ENCODE measurements around the gene IL17REL. TPM values are rescaled to one million over a fixed set of nuclear protein-coding genes. Genes with fewer than 3 reads are reported as not detected.
A peak's percentile ranks its signal among the peaks of the same experiment; 100 is the strongest.

IL17REL gene
- total and polyA plus RNA-seq, 2 of the 13 experiments (the other 11 are each of a cell fraction or from before 2014, with no cell fraction given) = not detected

DNA sequence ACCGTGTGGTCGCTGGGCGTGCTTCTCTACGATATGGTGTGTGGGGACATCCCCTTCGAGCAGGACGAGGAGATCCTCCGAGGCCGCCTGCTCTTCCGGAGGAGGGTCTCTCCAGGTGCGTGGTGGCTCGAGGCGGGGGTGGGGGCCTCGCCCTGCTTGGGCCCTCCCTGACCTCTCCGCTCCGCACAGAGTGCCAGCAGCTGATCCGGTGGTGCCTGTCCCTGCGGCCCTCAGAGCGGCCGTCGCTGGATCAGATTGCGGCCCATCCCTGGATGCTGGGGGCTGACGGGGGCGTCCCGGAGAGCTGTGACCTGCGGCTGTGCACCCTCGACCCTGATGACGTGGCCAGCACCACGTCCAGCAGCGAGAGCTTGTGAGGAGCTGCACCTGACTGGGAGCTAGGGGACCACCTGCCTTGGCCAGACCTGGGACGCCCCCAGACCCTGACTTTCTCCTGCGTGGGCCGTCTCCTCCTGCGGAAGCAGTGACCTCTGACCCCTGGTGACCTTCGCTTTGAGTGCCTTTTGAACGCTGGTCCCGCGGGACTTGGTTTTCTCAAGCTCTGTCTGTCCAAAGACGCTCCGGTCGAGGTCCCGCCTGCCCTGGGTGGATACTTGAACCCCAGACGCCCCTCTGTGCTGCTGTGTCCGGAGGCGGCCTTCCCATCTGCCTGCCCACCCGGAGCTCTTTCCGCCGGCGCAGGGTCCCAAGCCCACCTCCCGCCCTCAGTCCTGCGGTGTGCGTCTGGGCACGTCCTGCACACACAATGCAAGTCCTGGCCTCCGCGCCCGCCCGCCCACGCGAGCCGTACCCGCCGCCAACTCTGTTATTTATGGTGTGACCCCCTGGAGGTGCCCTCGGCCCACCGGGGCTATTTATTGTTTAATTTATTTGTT lies 49.6 kb downstream of the IL17REL start (continued):
- TF ChIP-seq, protein P1, sequence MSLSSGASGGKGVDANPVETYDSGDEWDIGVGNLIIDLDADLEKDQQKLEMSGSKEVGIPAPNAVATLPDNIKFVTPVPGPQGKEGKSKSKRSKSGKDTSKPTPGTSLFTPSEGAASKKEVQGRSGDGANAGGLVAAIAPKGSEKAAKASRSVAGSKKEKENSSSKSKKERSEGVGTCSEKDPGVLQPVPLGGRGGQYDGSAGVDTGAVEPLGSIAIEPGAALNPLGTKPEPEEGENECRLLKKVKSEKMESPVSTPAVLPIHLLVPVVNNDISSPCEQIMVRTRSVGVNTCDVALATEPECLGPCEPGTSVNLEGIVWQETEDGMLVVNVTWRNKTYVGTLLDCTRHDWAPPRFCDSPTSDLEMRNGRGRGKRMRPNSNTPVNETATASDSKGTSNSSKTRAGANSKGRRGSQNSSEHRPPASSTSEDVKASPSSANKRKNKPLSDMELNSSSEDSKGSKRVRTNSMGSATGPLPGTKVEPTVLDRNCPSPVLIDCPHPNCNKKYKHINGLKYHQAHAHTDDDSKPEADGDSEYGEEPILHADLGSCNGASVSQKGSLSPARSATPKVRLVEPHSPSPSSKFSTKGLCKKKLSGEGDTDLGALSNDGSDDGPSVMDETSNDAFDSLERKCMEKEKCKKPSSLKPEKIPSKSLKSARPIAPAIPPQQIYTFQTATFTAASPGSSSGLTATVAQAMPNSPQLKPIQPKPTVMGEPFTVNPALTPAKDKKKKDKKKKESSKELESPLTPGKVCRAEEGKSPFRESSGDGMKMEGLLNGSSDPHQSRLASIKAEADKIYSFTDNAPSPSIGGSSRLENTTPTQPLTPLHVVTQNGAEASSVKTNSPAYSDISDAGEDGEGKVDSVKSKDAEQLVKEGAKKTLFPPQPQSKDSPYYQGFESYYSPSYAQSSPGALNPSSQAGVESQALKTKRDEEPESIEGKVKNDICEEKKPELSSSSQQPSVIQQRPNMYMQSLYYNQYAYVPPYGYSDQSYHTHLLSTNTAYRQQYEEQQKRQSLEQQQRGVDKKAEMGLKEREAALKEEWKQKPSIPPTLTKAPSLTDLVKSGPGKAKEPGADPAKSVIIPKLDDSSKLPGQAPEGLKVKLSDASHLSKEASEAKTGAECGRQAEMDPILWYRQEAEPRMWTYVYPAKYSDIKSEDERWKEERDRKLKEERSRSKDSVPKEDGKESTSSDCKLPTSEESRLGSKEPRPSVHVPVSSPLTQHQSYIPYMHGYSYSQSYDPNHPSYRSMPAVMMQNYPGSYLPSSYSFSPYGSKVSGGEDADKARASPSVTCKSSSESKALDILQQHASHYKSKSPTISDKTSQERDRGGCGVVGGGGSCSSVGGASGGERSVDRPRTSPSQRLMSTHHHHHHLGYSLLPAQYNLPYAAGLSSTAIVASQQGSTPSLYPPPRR (CRISPR knock-in tag; IDR thresholded peaks at IDR 0.05; ENCODE audit: borderline replicate concordance) = 0 out of 2 replicates have a peak, but pooled peaks have one; percentile 15
- no peak for TF ChIP-seq BCL6 (CRISPR knock-in tag; IDR thresholded peaks at IDR 0.05)
- TF ChIP-seq, protein P2, sequence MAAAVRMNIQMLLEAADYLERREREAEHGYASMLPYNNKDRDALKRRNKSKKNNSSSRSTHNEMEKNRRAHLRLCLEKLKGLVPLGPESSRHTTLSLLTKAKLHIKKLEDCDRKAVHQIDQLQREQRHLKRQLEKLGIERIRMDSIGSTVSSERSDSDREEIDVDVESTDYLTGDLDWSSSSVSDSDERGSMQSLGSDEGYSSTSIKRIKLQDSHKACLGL (CRISPR knock-in tag; IDR thresholded peaks at IDR 0.05) = peak; percentile 72; the same call in 1 of the 2 replicates
- no peak for TF ChIP-seq TBX3 (IDR thresholded peaks at IDR 0.05; ENCODE audit: borderline replicate concordance)
- no peak for TF ChIP-seq RORA (CRISPR knock-in tag; IDR thresholded peaks at IDR 0.05)
- TF ChIP-seq, protein P3, sequence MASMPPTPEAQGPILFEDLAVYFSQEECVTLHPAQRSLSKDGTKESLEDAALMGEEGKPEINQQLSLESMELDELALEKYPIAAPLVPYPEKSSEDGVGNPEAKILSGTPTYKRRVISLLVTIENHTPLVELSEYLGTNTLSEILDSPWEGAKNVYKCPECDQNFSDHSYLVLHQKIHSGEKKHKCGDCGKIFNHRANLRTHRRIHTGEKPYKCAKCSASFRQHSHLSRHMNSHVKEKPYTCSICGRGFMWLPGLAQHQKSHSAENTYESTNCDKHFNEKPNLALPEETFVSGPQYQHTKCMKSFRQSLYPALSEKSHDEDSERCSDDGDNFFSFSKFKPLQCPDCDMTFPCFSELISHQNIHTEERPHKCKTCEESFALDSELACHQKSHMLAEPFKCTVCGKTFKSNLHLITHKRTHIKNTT (CRISPR knock-in tag; IDR thresholded peaks at IDR 0.05) = no peak
- TF ChIP-seq, protein P4, sequence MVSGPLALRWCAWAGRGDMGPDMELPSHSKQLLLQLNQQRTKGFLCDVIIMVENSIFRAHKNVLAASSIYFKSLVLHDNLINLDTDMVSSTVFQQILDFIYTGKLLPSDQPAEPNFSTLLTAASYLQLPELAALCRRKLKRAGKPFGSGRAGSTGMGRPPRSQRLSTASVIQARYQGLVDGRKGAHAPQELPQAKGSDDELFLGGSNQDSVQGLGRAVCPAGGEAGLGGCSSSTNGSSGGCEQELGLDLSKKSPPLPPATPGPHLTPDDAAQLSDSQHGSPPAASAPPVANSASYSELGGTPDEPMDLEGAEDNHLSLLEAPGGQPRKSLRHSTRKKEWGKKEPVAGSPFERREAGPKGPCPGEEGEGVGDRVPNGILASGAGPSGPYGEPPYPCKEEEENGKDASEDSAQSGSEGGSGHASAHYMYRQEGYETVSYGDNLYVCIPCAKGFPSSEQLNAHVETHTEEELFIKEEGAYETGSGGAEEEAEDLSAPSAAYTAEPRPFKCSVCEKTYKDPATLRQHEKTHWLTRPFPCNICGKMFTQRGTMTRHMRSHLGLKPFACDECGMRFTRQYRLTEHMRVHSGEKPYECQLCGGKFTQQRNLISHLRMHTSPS (CRISPR knock-in tag; IDR thresholded peaks at IDR 0.05; ENCODE audit: low read depth) = peak; percentile 47; the same call in 1 of the 2 replicates
- 0 out of 2 replicates have a peak, but pooled peaks have one; percentile 75 for TF ChIP-seq ZNF749 (CRISPR knock-in tag; IDR thresholded peaks at IDR 0.05; ENCODE audit: borderline replicate concordance)
- TF ChIP-seq ZMYM4 (CRISPR knock-in tag; IDR thresholded peaks at IDR 0.05) = 0 out of 2 replicates have a peak, but pooled peaks have one; percentile 0
- TF ChIP-seq ZFX (CRISPR knock-in tag; IDR thresholded peaks at IDR 0.05; ENCODE audit: low read depth) = peak; percentile 58
- TF ChIP-seq REXO4 (CRISPR knock-in tag; IDR thresholded peaks at IDR 0.05; ENCODE audit: borderline replicate concordance) = no peak
- no peak for TF ChIP-seq ZNF253 (CRISPR knock-in tag; IDR thresholded peaks at IDR 0.05; ENCODE audit: borderline replicate concordance)
- TF ChIP-seq, protein P5, sequence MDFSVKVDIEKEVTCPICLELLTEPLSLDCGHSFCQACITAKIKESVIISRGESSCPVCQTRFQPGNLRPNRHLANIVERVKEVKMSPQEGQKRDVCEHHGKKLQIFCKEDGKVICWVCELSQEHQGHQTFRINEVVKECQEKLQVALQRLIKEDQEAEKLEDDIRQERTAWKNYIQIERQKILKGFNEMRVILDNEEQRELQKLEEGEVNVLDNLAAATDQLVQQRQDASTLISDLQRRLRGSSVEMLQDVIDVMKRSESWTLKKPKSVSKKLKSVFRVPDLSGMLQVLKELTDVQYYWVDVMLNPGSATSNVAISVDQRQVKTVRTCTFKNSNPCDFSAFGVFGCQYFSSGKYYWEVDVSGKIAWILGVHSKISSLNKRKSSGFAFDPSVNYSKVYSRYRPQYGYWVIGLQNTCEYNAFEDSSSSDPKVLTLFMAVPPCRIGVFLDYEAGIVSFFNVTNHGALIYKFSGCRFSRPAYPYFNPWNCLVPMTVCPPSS (IDR thresholded peaks at IDR 0.05) = no peak
- TF ChIP-seq, protein P6, sequence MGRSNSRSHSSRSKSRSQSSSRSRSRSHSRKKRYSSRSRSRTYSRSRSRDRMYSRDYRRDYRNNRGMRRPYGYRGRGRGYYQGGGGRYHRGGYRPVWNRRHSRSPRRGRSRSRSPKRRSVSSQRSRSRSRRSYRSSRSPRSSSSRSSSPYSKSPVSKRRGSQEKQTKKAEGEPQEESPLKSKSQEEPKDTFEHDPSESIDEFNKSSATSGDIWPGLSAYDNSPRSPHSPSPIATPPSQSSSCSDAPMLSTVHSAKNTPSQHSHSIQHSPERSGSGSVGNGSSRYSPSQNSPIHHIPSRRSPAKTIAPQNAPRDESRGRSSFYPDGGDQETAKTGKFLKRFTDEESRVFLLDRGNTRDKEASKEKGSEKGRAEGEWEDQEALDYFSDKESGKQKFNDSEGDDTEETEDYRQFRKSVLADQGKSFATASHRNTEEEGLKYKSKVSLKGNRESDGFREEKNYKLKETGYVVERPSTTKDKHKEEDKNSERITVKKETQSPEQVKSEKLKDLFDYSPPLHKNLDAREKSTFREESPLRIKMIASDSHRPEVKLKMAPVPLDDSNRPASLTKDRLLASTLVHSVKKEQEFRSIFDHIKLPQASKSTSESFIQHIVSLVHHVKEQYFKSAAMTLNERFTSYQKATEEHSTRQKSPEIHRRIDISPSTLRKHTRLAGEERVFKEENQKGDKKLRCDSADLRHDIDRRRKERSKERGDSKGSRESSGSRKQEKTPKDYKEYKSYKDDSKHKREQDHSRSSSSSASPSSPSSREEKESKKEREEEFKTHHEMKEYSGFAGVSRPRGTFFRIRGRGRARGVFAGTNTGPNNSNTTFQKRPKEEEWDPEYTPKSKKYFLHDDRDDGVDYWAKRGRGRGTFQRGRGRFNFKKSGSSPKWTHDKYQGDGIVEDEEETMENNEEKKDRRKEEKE (IDR thresholded peaks at IDR 0.05) = no peak

All from HepG2 (cell line).